Activated CD4-positive, alpha-beta T cell treated with anti-CD3 and anti-CD28 coated beads, Interleukin-2, amount 50 U/mL, for 4 hours (primary cell): ENCODE results near the gene STAM2.

Experiments
- DNase-seq, 2 experiments: peaks; one replicate each; pipeline ENCODE4 v3.0.0-alpha.2; 2020

Gene STAM2

GRCh38 chr2:152068226-152068625, 107.3 kb downstream of the STAM2 start:
- no peak for DNase-seq

- no peak for DNase-seq
These were observed 107.7 kb downstream of the STAM2 start for GRCh38 chr2:152067823-152068222.
